BE2C (cell line): ENCODE measurements around the gene NCS1.

ENCODE experiments used
- DNase-seq: peaks from one replicate; pipeline ENCODE4 v3.0.0-alpha.2; 2020
- H3K27me3 ChIP-seq: fragments of 250-450 bp; sonication (Bioruptor Pico); 2 replicates; pipeline ENCODE4 v1.5.1; 2020; ENCODE audit warnings: mild to moderate bottlenecking
- H3K36me3 ChIP-seq: fragments of 250-450 bp; sonication (Bioruptor Pico); 2 replicates; pipeline ENCODE4 v1.5.1; 2020; ENCODE audit warnings: mild to moderate bottlenecking
- H3K4me1 ChIP-seq: fragments of 250-450 bp; sonication (Bioruptor Pico); 2 replicates; pipeline ENCODE4 v1.5.1; 2020
- H3K4me3 ChIP-seq: 2 replicates; pipeline ENCODE4 v1.5.1; 2011; ENCODE audit warnings: low read depth, low read length
- H3K9me3 ChIP-seq: fragments of 250-450 bp; sonication (Bioruptor Pico); 2 replicates; pipeline ENCODE4 v1.5.1; 2020
- TF ChIP-seq, protein P1 (sequence below): IDR thresholded peaks from 2 replicates; pipeline ENCODE4 v1.5.1; 2012; ENCODE audit warnings: mild to moderate bottlenecking, low read depth, low read length

NCS1 gene

DNA sequence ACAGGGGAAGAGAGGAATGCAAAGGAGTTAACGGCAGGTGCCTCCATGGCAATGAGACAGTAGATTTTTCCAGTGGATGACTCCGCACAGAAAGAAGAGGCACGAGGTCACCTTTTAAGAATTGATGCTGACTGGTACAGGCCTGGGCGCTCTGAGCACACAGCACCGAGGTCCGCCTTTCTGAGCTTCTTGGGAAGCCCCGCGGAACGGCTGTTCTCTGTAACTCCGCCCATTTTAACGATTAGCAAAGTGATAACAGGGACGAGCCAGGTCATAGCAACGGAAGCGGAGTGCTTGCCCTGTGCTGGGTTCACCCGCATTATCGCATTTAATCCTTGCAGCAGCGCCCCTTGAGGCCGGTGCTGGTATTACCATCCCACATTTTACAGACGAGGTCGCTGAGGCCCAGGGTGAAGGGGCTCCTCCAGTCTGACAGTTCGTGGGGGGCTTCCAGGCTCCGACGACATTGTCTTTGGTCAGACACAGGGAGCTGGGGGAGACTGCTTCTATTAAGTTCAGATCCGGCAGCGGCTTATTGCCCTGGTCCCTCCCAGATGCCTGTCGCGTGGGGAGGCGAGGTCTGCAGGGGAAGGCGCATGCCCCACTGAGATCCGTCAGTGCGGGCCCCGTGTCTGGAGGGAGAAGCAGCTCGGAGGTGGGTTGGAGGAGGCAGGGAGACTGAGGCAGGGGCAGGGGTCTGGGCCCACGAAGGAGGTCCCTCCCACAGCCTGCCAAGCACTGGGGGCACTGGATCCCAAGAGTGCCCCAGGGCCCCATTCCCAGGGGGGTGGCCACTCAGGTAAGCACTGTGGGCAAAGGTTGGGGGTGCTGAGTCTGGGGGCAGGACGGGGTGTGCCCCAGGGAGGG, 71.0 kb downstream of the NCS1 start:
- Histone ChIP-seq H3K36me3 (peaks cover 4% of the 10 kb centered on the region), H3K9me3 (no peaks in the 10 kb centered on the region), H3K4me1 (peaks cover 22% of the 10 kb centered on the region), H3K4me3 (peak overlapping the region; percentile 34), H3K27me3 (no peaks in the 10 kb centered on the region)
- peak; percentile 82 for DNase-seq
- TF ChIP-seq, protein P1, sequence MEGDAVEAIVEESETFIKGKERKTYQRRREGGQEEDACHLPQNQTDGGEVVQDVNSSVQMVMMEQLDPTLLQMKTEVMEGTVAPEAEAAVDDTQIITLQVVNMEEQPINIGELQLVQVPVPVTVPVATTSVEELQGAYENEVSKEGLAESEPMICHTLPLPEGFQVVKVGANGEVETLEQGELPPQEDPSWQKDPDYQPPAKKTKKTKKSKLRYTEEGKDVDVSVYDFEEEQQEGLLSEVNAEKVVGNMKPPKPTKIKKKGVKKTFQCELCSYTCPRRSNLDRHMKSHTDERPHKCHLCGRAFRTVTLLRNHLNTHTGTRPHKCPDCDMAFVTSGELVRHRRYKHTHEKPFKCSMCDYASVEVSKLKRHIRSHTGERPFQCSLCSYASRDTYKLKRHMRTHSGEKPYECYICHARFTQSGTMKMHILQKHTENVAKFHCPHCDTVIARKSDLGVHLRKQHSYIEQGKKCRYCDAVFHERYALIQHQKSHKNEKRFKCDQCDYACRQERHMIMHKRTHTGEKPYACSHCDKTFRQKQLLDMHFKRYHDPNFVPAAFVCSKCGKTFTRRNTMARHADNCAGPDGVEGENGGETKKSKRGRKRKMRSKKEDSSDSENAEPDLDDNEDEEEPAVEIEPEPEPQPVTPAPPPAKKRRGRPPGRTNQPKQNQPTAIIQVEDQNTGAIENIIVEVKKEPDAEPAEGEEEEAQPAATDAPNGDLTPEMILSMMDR: peak; percentile 87

- Histone ChIP-seq H3K4me1 (peaks cover 22% of the 10 kb centered on the region), H3K36me3 (no peaks in the 10 kb centered on the region), H3K4me3 (no peak overlapping the region), H3K9me3 (no peaks in the 10 kb centered on the region), H3K27me3 (no peaks in the 10 kb centered on the region)
- DNase-seq: no peak
- TF ChIP-seq, protein P1: no peak
These were observed 71.6 kb downstream of the NCS1 start for GRCh38 chr9:130243882-130244170.

DNA sequence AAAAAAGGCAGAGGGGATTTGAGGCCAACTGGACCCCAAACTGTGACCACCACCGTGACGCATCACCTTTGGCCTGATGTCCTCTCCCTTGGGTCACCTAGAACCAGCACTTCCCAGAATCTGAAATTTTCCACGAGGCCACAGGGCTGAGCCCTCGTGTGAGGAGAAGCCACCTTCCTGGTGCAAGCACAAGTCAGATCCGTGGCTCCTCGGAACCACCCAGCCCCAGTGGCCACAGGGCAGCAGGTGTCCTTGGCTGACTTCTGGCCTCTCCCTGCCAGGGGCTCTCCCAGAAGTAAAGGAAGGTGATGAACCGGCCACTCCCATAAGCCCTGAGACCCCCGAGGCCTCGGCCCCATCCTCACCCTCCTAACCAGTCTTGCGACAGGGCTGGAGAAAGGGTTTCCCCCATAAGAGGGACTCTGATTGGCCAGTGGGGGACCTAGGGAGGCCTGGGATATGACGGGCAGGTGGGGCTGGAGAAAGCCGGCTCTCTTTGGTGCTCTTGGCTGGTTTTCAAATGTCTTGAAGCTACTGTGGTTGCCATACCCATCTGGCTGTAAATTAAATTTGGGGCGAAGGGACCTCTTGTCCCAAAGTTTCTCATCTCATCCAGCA, 72.5 kb downstream of the NCS1 start:
- H3K4me3 ChIP-seq: no peak overlapping the region
- TF ChIP-seq, protein P1: no peak
- no peak for DNase-seq
- H3K27me3 ChIP-seq: no peaks in the 10 kb centered on the region
- H3K9me3 ChIP-seq: no peaks in the 10 kb centered on the region
- peaks cover 19% of the 10 kb centered on the region for H3K4me1 ChIP-seq
- no peaks in the 10 kb centered on the region for H3K36me3 ChIP-seq

DNA sequence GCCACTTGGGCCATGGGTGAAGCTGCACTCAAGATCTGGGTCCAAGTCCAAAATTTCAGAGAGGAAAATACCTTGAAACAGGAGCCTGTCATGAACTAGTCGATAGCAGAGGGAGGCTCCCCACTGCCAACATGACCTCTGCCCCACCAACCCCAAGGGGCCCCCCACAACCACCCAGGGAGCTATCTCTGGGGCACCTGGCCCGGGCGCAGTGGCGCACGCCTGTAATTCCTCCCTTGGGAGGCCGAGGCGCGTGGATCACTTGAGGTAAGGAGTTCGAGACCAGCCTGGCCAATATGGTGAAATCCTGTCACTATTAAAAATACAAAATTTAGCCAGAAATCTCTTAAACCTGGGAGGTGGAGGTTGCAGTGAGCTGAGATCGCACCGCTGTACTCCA, 73.3 kb downstream of the NCS1 start:
- H3K27me3 ChIP-seq: no peaks in the 10 kb centered on the region
- no peak for DNase-seq
- H3K4me1 ChIP-seq: peaks cover 11% of the 10 kb centered on the region
- H3K36me3 ChIP-seq: no peaks in the 10 kb centered on the region
- no peak overlapping the region for H3K4me3 ChIP-seq
- H3K9me3 ChIP-seq: no peaks in the 10 kb centered on the region
- TF ChIP-seq, protein P1: no peak

- Histone ChIP-seq H3K9me3 (no peaks in the 10 kb centered on the region), H3K27me3 (no peaks in the 10 kb centered on the region), H3K4me3 (no peak overlapping the region), H3K36me3 (no peaks in the 10 kb centered on the region), H3K4me1 (peaks cover 6% of the 10 kb centered on the region)
- no peak for DNase-seq
- TF ChIP-seq, protein P1: no peak
These were observed 73.9 kb downstream of the NCS1 start for GRCh38 chr9:130246126-130246525.
